Kidney glomerular epithelial cell (primary cell): ENCODE results near the gene SFSWAP.
"Not testable (repeated sequence)": the region's sequence is repeated elsewhere in the genome, so short reads cannot be mapped to it uniquely, and the experiment has no call there.

ENCODE experiments used
- DNase-seq: peaks from one replicate; lab custom pipeline; 2025; lab: John Stamatoyannopoulos, UW

SFSWAP gene

GRCh38 chr12:131761638-131762037 is 50.7 kb downstream of the SFSWAP start:
- no peak for DNase-seq

GRCh38 chr12:131764738-131765137 is 53.8 kb downstream of the SFSWAP start:
- DNase-seq: no peak

GRCh38 chr12:131765961-131766360 is 55.1 kb downstream of the SFSWAP start:
- no peak for DNase-seq

- DNase-seq: no peak
These were observed 55.7 kb downstream of the SFSWAP start for GRCh38 chr12:131766382-131767107.

- DNase-seq: no peak
These were observed 59.2 kb downstream of the SFSWAP start for GRCh38 chr12:131770120-131770519.

GRCh38 chr12:131771965-131772364 is 61.1 kb downstream of the SFSWAP start:
- DNase-seq: no peak

- DNase-seq: no peak
These were observed 62.8 kb downstream of the SFSWAP start for GRCh38 chr12:131773582-131774221.

- no peak for DNase-seq
These were observed 63.9 kb downstream of the SFSWAP start for GRCh38 chr12:131774576-131775391.

- no peak for DNase-seq
These were observed 64.7 kb downstream of the SFSWAP start for GRCh38 chr12:131775392-131776236.

- DNase-seq: no peak
These were observed 65.5 kb downstream of the SFSWAP start for GRCh38 chr12:131776237-131776889.

GRCh38 chr12:131777269-131777668 is 66.4 kb downstream of the SFSWAP start:
- DNase-seq: not testable (repeated sequence)

GRCh38 chr12:131779027-131779426 is 68.1 kb downstream of the SFSWAP start:
- DNase-seq: no peak

- no peak for DNase-seq
These were observed 71.2 kb downstream of the SFSWAP start for GRCh38 chr12:131782061-131782460.

GRCh38 chr12:131783915-131784541 is 73.1 kb downstream of the SFSWAP start:
- no peak for DNase-seq

GRCh38 chr12:131784909-131785762 is 74.2 kb downstream of the SFSWAP start:
- no peak for DNase-seq

GRCh38 chr12:131785763-131786330 is 75.0 kb downstream of the SFSWAP start:
- no peak for DNase-seq

GRCh38 chr12:131786331-131786730 is 75.4 kb downstream of the SFSWAP start:
- DNase-seq: no peak

- DNase-seq: no peak
These were observed 76.3 kb downstream of the SFSWAP start for GRCh38 chr12:131787143-131787660.

- DNase-seq: no peak
These were observed 77.2 kb downstream of the SFSWAP start for GRCh38 chr12:131788070-131788469.
